GM18873 (cell line): ENCODE results near the gene CXorf58.
"Not testable (repeated sequence)": the region's sequence is repeated elsewhere in the genome, so short reads cannot be mapped to it uniquely, and the experiment has no call there.

ENCODE experiments used
- ATAC-seq: cut with Tn5 transposase; IDR thresholded peaks from one replicate; pipeline ENCODE4 v1.9.1; 2021; ENCODE audit warnings: mild to moderate bottlenecking, moderate library complexity, moderate number of reproducible peaks; ENCODE audit not compliant: unreplicated experiment, low FRiP score

CXorf58 gene

DNA sequence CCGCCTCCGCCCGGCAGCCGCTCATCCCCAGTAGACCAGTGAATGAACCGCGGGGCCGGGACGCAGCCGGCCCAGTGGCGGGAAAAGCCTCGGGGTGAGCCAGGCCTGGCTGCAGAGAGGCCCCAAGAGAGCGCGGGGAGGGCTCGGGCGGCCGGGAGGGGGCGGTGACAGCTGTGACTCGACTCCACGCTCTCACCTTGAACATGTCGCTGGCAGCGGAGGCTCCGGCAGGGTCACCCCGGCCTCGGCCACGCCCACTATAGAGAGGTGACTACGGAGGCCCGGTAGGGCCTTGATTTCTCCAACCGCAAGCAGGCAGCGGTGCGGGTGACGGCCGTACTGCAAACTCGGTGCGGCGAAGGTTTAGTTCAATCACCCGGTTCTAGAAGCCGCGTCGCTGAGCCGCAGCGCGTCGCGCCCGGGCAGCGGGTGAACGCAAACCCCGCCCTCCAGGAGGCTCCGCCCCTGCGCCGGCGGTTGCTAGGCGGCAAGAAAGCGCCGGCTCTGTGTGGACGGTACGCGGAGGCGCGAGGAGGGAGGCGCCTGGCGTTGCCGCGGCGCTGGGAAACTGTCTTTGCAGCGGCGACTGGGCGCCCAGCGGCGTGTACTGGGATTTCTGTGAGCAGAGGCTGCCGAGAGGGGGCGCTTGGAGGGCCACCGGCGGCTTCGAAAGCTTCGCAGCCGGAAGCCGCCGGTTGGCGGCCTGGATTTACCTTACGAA is at the start of gene CXorf58, which contains the start of gene APOO:
Gene CXorf58 (plus strand): TSS at position 509 of the 721 bp plus-strand sequence. CDS start 2,297 bp downstream, outside the sequence.
Gene APOO (minus strand): TSS at position 441 of the 721 bp plus-strand sequence. CDS start 236 bp downstream, at position 205.
- ATAC-seq = peak; percentile 77

- ATAC-seq = not testable (repeated sequence)
Measured at GRCh38 chrX:23859238-23859637, 48.6 kb upstream of the CXorf58 start.

DNA sequence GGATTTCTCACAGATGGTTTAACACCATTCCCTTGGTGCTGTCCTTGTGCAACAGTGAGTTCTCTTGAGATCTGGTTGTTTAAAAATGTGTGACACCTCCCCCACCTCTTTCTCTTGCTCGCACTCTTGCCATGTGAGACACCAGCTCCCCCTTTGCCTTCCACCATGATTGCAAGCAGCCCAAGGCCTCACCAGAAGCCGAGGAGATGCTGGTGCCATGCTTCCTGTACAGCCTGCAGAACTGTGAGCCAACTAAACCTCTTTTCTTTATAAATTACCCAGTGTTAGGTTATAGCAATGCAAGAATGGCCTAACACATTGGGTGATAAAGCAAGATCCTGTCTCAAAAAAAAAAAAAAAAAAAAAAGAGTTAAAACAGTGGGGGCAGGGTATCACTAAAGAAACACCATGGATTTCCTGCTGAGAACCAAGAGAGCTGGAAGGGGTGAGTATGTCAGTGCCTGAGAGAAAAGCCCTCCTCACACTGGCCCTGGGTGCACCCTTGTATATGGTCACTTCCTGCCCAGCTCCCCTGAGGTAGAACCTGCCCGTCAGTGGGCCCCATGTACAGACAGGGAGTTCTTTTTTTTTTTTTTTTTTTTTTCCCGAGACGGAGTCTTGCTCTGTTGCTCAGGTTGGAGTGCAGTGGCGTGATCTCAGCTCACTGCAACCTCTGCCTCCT is 46.5 kb upstream of the CXorf58 start:
- ATAC-seq = peak; percentile 71

GRCh38 chrX:23861952-23862351 is 45.9 kb upstream of the CXorf58 start:
- ATAC-seq = not testable (repeated sequence)

DNA sequence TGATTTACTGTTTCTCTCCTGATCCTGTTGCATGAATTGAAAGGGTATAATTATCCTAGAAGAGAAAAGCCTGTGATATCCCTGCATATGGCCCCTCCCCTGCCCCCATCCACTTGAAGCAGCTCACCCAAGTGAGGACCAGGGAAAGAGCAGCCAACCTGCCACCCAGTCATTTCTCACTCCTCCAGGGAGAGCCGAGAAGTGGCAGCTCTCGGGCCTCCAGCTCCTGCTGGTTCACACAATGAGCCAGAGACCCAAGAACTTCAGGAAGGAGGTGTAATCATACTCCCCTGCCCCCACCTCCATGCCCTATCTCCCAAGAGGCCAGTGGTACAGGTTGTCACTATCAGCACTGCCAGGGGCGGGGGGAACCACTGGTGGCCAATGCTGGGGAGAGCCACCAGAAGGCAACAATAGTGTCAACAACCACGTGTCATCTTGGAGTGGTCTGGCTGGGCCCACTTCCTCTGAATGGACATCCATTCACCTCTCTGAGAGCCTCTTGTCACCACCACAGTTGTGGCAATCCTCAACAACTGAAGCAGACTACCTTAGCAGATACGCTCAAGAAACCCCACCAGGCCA is 43.0 kb upstream of the CXorf58 start:
- ATAC-seq = no peak

DNA sequence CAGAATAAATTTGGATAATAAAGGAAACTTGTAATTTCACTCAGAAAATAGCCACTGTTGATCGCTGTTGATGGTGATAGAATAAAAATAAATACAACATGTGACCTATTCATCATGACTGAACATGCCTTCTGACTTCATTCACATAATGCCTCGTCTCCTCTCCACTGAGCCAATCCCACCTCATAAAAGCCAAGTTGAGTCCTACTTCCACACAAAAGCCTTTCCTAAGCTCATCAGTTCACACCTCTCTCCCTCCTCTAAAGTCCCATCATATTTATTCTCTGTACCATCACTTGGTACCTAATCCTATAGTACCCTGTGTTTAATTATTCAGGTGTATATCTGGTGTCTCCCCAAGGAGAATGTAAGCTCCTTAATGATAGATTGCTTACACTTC is 37.8 kb upstream of the CXorf58 start:
- no peak for ATAC-seq

GRCh38 chrX:23871905-23872546 is 35.8 kb upstream of the CXorf58 start:
- ATAC-seq = no peak

DNA sequence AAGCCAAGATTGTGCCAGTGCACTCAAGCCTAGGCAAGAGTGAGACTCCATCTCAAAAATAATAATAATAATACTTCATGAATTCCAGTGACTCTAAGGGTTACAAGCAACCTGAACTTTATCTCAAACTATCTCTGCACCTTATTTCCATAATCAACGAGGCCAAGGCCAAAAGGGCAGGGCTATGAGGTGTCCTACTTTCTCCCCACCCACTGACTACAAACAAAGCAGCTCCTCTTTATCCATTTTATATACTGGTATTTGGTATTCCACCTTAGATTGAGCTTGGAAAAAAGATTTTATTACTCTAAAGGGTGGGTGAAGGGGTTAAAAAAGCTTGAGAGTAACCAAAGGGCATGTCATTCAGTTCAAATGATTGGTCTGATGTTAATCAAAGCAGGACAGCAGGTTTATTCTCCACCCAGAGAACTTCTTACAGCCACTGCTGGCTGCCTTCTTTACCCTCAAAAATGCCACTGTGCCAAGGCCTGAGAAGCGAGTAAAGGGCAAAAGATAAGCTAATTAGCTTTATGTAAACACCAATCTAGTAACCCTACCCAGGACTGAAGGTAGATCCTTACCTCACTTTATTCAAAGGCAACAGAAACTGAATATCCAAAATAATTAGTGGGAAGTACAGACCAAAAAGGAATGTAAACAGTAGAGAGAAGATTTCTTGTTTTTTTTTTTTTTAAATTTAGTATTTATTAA is 28.3 kb upstream of the CXorf58 start:
- ATAC-seq = no peak

GRCh38 chrX:23883737-23884354 is 24.0 kb upstream of the CXorf58 start:
- ATAC-seq = no peak

GRCh38 chrX:23884427-23885024 is 23.3 kb upstream of the CXorf58 start:
- no peak for ATAC-seq

GRCh38 chrX:23885803-23886202 is 22.0 kb upstream of the CXorf58 start:
- no peak for ATAC-seq

DNA sequence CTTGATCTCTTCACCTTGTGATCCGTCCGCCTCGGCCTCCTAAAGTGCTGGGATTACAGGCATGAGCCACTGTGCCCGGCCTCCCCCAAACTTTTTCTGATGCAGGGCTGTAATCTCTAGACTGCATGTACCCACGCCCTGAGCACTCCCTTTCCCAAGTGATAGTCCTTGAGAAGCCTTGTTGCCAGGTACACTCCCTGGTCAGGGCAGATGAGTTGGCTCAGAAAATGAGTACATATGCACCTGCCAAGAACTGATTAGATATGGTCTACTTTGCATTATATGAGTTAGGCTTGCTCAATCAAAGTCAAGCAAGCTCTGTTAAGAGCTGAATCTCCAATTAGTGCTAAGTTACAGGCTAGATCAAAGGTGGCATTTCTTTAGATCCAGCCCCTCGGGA is 20.4 kb upstream of the CXorf58 start:
- no peak for ATAC-seq

DNA sequence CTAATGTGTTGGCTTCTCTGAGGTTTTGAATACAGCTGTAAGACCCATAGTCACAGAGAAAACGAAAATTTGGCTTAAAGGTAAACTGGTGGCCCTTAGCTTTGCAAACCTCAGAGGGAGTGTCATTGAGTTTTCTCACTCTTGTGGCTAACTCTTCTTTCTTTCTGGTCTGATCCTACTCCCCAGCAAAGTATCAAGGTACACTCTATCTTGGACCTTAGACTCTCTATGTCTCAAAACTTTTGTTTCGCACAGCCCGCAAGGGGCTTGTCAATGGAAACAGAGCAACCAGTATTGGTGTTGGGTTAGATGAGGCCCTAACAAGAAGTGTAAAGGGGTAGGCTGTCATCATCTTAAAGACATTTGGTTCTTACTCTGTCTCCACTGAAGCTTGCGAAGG is 19.9 kb upstream of the CXorf58 start:
- ATAC-seq = no peak

- ATAC-seq = no peak
Measured at GRCh38 chrX:23888887-23889501, 18.8 kb upstream of the CXorf58 start.

DNA sequence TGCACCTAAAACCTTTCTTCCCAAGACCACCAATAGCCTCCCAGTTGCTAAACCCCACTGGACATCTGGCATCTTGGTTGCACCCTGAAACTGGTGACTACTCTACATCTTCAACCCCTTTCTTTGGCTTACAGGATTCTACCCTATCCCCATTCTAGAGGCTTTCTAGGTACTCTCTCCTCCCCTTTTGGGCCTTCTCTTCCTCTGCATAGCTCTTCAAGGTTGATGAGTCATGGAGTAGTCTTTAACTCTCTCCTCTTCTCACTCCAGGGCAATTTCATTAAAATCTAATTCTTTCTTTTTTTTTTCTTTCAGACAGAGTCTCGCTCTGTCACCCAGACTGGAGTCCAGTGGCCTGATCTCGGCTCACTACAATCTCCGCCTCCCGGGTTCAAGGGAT is 16.9 kb upstream of the CXorf58 start:
- no peak for ATAC-seq

- ATAC-seq = not testable (repeated sequence)
Measured at GRCh38 chrX:23894993-23895392, 12.8 kb upstream of the CXorf58 start.

DNA sequence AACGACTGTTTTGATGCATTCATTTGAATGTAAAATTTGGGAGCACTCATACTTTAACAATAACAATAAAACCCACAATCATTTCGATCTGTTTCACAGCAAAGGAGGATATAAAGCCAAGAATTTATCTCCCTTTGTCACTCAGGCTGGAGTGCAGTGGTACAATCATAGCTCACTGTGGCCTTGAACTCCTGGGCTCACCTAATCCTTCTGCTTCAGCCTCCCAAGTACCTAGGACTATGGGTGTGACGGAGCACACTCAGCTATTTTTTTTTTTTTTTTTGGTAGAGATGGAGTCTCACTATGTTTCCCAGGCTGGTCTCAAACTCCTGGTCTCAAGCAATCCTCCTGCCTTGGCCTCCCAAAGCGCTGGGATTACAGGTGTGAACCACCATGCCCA is 11.3 kb upstream of the CXorf58 start:
- ATAC-seq = not testable (repeated sequence)

DNA sequence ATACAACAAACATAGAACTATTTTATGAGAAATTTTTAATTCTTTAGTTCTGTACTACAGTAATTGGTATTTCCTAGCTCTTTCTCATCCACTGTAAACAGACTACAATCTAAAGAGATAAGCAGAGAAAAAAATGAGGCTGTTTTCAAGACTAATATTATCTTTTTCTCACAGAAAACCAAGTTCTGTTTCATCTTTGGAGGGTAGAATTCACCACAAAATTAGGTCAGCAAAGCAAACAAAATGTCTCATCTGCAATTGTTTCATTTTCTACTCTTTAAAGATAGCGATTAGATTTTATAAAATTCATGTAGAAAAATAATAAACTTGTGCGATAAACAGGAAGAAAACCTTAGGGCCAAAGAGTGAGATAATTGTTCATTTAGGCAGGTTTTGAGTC is 10.8 kb upstream of the CXorf58 start:
- ATAC-seq = no peak

DNA sequence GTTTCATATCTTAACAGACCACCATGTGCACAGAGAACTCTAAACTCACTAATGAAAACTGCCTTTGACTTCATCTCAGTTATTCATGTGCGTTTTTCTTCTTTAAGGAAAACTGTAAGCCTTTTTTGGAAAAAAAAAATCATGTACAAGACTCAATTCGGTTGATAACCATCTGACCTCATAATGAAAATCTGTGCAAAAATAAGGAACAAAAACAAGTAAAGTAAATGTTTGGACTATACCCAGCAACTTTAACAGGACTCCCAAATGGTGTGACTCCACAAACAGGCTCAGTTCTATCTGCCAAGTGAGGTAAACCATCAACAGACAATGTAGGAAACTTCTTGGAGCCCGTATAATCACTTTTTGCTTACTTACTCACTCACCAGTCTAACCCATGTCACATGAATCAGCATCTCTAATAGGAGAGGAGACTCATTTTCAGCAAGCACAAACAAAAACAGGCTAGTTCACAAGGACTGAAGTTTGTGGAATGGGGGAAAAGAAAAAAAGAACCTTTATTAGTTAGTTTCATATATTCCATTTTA is 9.3 kb upstream of the CXorf58 start:
- ATAC-seq = no peak
